GM12892 (cell line): ENCODE data around the gene SERPINB5. TPM values are rescaled to one million over a fixed set of nuclear protein-coding genes. Genes with fewer than 3 reads are reported as not detected.
A peak's percentile ranks its signal among the peaks of the same experiment; 100 is the strongest.

Experiments used
- DNase-seq: peaks from one replicate; pipeline ENCODE4 v3.0.0; 2011; ENCODE audit not compliant: insufficient read length
- FAIRE-seq: peaks from 2 replicates; lab custom pipeline; 2011; peaks lifted over from hg19 to GRCh38; lab: Jason Lieb, UNC
- POLR2A ChIP-seq: IDR thresholded peaks from 2 replicates; pipeline ENCODE4 v1.6.1; 2011; ENCODE audit warnings: low read depth, low read length, control low read depth
- POLR2AphosphoS5 ChIP-seq: IDR thresholded peaks from 2 replicates; pipeline ENCODE4 v1.6.1; 2011; ENCODE audit warnings: low read depth, low read length, control low read depth
- TAF1 ChIP-seq: IDR thresholded peaks from 2 replicates; pipeline ENCODE4 v1.6.1; 2011; ENCODE audit warnings: low read depth, mild to moderate bottlenecking, control low read depth, low read length, borderline replicate concordance
- polyA plus RNA-seq: library from polyadenylated mRNA; unstranded; fragments of >200 nt; gene quantifications from one replicate; pipeline ENCODE4 v1.2.1, GENCODE V29; 2012; ENCODE audit warnings: missing spikeins, inconsistent platforms; ENCODE audit not compliant: missing spikeins

The SERPINB5 gene, protein sequence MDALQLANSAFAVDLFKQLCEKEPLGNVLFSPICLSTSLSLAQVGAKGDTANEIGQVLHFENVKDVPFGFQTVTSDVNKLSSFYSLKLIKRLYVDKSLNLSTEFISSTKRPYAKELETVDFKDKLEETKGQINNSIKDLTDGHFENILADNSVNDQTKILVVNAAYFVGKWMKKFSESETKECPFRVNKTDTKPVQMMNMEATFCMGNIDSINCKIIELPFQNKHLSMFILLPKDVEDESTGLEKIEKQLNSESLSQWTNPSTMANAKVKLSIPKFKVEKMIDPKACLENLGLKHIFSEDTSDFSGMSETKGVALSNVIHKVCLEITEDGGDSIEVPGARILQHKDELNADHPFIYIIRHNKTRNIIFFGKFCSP
- not detected for polyA plus RNA-seq

DNA sequence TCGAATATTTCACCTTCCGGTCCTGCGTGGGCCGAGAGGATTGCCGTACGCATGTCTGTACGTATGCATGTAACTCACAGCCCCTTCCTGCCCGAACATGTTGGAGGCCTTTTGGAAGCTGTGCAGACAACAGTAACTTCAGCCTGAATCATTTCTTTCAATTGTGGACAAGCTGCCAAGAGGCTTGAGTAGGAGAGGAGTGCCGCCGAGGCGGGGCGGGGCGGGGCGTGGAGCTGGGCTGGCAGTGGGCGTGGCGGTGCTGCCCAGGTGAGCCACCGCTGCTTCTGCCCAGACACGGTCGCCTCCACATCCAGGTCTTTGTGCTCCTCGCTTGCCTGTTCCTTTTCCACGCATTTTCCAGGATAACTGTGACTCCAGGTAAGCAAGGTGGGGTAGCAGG lies at the start of gene SERPINB5:
Gene SERPINB5 (plus strand): TSS at position 291 of the 400 bp plus-strand sequence. CDS start 7,471 bp downstream, outside the sequence.
- TF ChIP-seq POLR2A (no peak), TAF1 (no peak), POLR2AphosphoS5 (no peak)
- no peak for FAIRE-seq
- DNase-seq: no peak

DNA sequence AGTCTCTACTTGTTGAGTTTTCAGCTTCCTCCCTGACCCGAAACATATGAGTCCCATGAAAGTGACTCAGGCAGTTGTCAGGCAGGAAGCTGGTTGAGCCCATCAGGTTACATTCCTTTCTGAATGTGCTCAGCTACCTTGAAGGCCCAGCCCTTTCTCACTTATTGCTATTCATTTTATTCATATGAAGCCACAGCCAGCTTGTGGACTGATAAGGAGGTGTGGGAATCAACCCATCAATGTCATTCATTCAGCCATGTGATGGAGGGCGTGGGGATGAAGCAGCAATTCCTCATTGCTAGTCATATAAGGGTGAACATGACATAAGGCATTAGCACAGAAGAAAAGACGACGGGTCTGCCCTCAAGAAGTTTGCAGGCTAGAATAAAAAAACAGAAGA lies 49.2 kb upstream of the SERPINB5 start:
- DNase-seq: no peak
- FAIRE-seq: no peak
- TF ChIP-seq TAF1 (no peak), POLR2AphosphoS5 (no peak), POLR2A (no peak)

DNA sequence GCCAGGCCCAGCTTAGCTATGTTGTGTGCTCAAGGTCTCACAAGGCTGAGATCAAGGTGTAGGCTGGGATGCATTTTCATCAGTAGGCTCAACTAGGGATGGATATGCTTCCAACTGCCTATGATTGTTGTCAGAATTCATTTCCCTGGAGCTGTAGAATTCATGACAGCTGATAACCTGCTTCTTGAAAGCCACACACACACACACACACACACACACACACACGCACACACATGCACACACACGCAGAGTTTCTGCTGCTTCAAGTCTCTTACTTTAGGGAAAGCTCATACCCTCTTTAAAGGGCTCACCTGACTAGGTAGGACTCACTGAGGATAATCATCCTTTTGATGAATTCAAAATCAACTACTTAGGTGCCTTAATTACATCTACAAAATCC lies 46.2 kb upstream of the SERPINB5 start:
- FAIRE-seq (no peak), DNase-seq (no peak)
- no peak for TF ChIP-seq TAF1
- no peak for TF ChIP-seq POLR2A
- no peak for TF ChIP-seq POLR2AphosphoS5

DNA sequence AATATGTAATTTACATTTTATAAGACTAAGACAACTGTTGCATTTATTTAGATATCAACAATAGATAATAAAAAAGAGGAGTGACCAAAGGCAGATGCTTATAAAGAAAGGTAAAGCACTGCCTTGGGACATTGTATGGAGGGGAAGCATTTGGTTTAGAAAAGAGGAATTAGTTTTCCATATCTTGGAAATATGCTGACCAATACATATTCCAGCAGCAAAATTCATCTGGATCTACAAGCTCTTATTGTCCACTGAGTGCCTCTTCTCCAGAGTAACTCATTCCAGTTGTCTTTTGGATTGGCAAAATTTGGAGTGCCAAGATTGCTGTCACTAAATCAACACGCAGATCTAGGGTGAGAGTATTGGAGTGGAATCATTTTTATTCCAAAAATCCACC lies 45.6 kb upstream of the SERPINB5 start:
- no peak for TF ChIP-seq POLR2AphosphoS5
- no peak for TF ChIP-seq POLR2A
- no peak for TF ChIP-seq TAF1
- DNase-seq (no peak), FAIRE-seq (no peak)

DNA sequence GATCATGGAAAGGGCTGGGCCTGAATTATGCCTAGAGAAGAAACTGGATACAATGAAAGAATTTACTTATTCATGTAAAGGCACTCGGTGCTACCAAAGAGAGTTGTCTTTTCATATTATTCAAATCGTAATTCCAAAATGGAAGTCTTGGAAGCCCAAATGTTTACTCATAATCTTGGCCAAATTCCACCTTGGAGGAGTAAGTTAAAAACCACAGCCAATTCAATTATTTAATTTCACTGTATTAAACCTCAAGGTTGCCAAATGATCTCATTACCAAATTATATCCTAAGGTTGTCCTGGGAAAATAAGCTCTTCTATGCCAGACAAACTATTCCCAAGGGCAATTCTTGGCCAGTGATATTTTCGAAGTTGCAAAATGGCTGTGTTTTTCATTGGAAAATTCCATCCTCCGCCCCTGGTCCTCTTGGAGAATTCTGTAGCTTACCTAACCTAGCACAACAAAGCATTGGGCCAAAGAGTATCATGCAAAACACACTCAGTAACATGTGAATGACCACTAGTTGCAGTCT lies 43.4 kb upstream of the SERPINB5 start:
- no peak for TF ChIP-seq POLR2AphosphoS5
- TF ChIP-seq TAF1: no peak
- no peak for TF ChIP-seq POLR2A
- no peak for FAIRE-seq

DNA sequence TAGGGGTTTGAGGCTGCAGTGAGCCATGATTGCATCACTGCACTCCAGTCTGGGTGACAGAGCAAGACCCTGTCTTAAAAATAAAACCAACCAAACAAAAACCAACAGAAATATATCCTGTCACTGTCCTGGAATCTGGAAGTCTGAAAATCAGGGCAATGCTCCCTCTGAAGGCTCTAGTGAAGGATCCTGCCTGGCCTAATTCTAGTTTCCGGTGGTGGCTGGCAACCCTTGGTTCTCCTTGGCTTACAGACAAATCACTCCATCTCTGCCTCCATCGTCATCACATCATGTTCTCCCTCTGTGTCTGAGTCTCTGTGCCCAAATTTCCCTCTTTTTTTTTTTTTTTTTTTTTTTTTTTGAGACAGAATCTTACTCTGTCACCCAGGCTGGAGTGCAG lies 38.6 kb upstream of the SERPINB5 start:
- TF ChIP-seq TAF1: no peak
- TF ChIP-seq POLR2A: no peak
- no peak for TF ChIP-seq POLR2AphosphoS5
- FAIRE-seq: no peak
- DNase-seq: no peak

More for the DNA sequence above, 43.4 kb upstream of the SERPINB5 start:
- DNase-seq: no peak

DNA sequence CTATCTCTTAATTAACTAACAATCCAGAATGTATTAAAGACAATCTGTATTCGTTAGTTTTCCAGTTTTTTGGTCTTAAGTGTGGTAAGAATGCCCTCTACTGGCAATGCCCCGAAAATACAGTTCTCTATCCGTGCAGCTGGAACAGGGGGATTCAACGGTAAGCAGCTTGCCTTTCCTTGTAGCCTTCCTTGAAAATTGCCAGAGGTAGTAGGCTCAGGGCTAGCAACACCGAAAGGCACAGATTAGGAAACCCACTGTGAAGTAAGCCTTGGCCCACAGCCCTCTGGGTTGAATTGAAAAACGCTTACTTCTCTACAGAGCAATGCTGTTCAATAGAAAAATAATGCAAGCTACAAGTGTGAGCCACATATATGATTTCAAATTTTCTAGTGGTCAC lies 37.4 kb upstream of the SERPINB5 start:
- DNase-seq (no peak), FAIRE-seq (peak; percentile 80)
- TF ChIP-seq POLR2A: no peak
- TF ChIP-seq TAF1: no peak
- TF ChIP-seq POLR2AphosphoS5: no peak

DNA sequence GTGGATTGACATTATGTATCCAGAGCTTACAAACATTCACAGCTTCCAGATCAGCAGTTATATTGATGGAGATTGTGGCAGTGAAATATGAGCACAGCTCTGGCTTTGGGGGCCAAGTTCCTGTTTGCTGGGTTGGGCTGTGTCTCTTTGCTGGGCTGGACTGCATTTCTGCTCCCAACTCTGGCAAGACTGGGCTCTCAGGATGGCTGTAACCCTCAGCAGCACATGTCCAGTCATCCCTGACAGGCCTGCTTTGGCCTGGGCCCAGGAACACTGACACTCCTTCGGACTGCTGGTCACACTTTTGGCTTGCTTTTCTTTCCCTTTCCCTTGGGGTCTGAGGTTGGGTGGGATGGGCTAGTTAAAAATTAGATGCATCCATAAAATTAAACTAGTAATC lies 36.5 kb upstream of the SERPINB5 start:
- FAIRE-seq (no peak), DNase-seq (no peak)
- TF ChIP-seq POLR2AphosphoS5 (no peak), TAF1 (no peak), POLR2A (no peak)

DNA sequence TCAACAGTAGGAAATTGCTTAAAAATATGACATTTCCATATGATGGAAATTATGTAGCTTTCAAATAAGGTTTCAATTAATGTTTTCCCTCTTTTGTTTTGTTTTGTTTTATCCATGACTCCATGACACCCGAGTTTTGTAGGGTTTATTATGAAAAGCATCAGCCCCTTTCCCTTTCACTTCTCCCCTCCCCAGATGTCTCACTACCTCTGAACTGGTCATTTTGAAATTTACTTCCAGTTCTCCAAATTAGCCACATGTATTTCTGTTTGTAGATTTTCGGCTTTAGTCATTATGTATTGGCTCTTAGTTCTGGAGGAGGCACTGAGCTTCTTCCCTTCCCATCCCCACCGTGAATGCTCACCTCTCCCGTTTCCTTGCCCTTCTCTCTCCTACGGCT lies 35.9 kb upstream of the SERPINB5 start:
- TF ChIP-seq TAF1 (no peak), POLR2A (no peak), POLR2AphosphoS5 (no peak)
- FAIRE-seq (peak; percentile 30), DNase-seq (no peak)

DNA sequence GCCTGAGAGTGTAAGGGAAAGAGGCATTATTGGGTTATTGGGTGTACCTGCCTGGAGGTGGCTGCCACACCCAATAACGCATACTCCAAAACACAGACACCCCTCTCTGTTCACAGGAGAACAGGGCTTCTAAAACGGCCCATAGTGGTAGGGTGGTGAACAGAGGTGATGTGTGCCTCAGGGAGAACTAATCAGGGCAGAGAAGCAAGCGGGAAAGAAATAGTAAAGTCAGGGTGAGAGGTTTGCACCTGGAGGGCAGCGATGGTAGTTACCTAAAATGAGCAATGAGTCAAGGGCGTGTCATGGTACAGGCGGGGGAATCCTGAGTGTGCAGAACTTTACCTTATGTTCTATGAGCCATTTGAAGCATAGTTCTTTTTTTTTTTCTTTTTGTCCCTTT lies 32.9 kb upstream of the SERPINB5 start:
- DNase-seq: no peak
- no peak for TF ChIP-seq POLR2A
- no peak for FAIRE-seq

DNA sequence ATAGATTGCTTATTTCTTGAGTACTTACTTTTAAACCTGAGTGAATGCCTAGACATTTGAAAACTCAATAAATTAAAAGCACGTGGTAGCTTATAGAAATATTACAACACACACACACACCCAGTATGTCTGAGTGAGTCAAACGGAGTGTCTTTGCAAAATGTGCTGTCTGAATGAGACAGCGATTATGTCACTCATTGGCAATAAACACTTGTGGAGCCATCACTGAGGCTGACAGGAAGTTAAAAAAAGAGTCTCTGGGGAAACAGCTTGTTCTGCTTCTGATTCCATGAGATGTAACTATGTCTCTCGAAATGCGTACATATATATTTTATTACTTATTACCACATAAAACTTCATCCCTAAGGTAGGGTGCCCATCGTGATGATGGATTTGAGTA lies 32.2 kb upstream of the SERPINB5 start:
- no peak for FAIRE-seq
- no peak for TF ChIP-seq POLR2AphosphoS5
- TF ChIP-seq POLR2A: no peak
- no peak for TF ChIP-seq TAF1
- no peak for DNase-seq

DNA sequence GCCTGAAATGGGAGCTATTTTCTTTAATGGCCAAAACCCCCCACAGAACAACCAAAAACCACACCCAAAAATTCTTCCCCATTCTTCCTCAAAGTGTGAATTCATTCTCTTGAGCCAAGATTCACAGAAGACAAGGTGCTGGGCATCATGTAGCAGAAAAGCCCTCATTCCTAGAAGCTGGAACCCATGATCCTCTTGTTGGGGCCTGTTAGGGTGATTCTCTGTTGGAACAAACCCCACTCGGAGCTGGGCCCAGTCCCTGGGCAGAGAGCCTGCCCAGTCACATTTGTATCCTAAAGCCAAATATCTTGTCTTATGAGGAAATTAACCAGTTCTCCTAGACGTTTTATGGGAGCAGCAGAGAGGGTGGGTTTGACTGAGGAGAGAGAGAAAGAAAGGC lies 31.7 kb upstream of the SERPINB5 start:
- TF ChIP-seq POLR2AphosphoS5: no peak
- no peak for TF ChIP-seq TAF1
- no peak for TF ChIP-seq POLR2A
- DNase-seq (no peak), FAIRE-seq (no peak)

DNA sequence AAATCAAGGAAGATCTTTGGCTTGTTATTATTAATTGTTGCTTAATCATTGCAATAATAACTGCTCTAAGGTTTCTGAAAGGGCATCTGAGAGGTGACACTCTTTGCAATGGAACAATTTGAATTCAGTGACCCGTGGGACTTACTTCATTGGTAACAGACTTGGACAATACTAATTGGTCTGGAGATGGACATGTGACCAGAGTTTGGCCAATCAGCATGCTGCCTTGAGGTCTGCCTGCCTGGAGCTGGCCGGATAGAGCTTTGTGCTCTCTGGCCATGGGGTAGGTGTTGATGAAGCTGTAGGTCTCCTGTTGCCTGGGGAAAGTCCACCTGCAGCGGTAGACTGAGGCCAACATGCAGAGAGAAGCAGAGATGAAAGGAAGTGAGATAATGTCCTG lies 30.5 kb upstream of the SERPINB5 start:
- TF ChIP-seq POLR2AphosphoS5 (no peak), TAF1 (no peak), POLR2A (no peak)
- DNase-seq: no peak
- FAIRE-seq: no peak

DNA sequence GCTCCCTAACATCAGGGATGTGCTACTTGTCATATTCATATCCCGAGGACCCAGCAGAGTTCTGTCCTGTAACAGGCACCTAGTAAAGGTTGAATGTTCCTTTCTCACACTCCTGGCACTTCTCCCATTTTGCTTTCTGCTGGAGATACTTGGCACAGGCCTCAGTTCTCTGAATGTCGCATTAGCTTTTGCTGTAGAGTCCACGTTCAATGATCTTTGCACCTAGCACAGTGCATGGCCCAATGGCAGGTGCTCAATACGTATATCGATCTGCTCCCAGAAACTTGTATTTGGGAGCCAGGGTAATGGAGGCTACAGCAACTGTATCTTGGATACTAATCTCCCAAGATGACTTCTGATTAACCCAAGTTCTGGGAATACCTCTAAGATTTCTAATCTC lies 29.7 kb upstream of the SERPINB5 start:
- FAIRE-seq (no peak), DNase-seq (no peak)
- no peak for TF ChIP-seq POLR2AphosphoS5
- no peak for TF ChIP-seq TAF1
- no peak for TF ChIP-seq POLR2A
